Astrocyte of the spinal cord (primary cell): ENCODE measurements around the gene WNT7B.
A peak's percentile ranks its signal among the peaks of the same experiment; 100 is the strongest.

Experiments
- DNase-seq: peaks from one replicate; pipeline ENCODE4 v3.0.0; 2011; ENCODE audit warnings: low read depth, low spot score
- H3K4me3 ChIP-seq: 2 replicates; pipeline ENCODE4 v1.5.1; 2011; ENCODE audit warnings: low read depth, mild to moderate bottlenecking, low read length, moderate library complexity
- in situ Hi-C: cut with HindIII; loops from 2 replicates; pipeline ENCODE4 v1.10.0; 2017; ENCODE audit warnings: low sequenced_read_pairs
- TF ChIP-seq, protein P1 (sequence below): IDR thresholded peaks from 2 replicates; pipeline ENCODE4 v1.5.1; 2012; ENCODE audit warnings: low read depth, mild to moderate bottlenecking, low read length, inconsistent platforms

WNT7B gene

DNA sequence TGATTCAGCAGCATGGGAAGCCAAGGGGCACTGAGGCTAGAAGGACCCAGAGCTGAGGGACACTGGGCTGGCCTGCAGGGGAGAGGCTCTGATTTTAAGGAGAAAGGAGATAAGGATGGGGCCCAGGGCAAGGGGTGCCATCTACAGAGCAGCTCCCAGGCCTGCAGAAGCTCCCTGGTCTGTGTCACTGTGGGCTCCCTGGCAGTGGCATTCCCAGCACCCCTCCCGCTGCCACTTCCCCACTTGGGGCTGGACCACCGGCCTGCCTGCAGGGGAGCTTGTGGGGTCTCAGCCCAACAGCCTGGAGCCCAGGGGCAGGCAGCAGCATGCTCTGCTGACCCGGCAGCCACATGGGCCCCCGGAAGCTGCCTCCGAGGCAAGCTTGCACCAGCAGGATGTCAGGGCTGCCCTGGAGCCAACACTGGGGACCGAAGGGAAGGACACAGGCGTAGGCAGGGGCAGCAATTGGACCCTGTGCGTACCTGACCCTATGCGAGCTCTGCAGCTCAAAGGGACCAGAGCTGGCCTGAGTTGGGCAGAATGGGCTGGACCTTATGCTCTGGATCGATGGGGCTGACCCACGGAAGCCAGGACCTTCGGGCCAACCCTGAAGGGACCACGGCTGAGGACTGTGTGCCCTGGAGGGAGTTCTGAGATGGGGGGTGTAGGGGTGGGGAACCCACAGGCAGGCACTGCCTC, 35.4 kb upstream of the WNT7B start:
- in situ Hi-C loops: no loop called here
- H3K4me3 ChIP-seq: no peak overlapping the region
- TF ChIP-seq, protein P1, sequence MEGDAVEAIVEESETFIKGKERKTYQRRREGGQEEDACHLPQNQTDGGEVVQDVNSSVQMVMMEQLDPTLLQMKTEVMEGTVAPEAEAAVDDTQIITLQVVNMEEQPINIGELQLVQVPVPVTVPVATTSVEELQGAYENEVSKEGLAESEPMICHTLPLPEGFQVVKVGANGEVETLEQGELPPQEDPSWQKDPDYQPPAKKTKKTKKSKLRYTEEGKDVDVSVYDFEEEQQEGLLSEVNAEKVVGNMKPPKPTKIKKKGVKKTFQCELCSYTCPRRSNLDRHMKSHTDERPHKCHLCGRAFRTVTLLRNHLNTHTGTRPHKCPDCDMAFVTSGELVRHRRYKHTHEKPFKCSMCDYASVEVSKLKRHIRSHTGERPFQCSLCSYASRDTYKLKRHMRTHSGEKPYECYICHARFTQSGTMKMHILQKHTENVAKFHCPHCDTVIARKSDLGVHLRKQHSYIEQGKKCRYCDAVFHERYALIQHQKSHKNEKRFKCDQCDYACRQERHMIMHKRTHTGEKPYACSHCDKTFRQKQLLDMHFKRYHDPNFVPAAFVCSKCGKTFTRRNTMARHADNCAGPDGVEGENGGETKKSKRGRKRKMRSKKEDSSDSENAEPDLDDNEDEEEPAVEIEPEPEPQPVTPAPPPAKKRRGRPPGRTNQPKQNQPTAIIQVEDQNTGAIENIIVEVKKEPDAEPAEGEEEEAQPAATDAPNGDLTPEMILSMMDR: no peak
- DNase-seq: no peak

- in situ Hi-C loops: no loop called here
- DNase-seq: no peak
- no peak overlapping the region for H3K4me3 ChIP-seq
- TF ChIP-seq, protein P1: no peak
Observed at GRCh38 chr22:46011627-46012181, 34.7 kb upstream of the WNT7B start.

GRCh38 chr22:46010951-46011626, 34.1 kb upstream of the WNT7B start:
- H3K4me3 ChIP-seq: no peak overlapping the region
- in situ Hi-C loops: no loop called here
- DNase-seq: peak; percentile 49
- TF ChIP-seq, protein P1: no peak

DNA sequence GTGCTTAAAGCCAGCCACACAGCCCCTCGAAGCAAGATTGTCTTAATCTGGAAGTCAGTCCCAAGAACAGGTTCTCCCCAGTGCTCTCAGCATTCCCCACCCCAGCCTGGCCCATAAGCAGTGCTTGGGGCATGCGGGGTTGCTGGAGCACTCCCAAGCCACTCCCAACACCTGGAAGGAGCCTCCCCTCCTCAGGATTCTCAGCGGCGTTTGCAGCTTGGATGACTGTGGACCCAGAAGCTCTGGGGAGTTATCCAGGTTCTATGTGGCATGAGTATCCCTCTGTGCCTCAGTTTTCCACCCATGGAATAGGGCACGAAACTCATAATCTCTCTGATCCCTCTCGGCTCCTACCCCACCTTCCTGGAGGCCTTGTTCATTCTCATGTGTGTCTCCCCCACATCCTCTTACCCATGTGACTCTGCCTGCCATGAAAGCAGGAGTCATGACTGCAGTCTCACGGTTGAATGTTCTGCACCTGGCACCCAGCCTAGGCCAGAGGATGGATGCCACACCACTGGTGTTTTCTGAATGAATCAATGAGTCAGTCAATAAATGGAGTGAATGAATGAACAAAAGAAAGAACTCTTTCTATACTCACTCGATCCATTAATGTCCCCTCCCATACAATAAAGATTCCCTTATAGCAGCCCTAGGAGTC, 33.4 kb upstream of the WNT7B start:
- peak; percentile 72 for DNase-seq
- TF ChIP-seq, protein P1: no peak
- in situ Hi-C loops: no loop called here
- H3K4me3 ChIP-seq: no peak overlapping the region

- TF ChIP-seq, protein P1: no peak
- in situ Hi-C loops: no loop called here
- no peak overlapping the region for H3K4me3 ChIP-seq
- no peak for DNase-seq
Observed at GRCh38 chr22:46009730-46010129, 32.8 kb upstream of the WNT7B start.

- no peak for DNase-seq
- TF ChIP-seq, protein P1: no peak
- in situ Hi-C loops: no loop called here
- H3K4me3 ChIP-seq: no peak overlapping the region
Observed at GRCh38 chr22:46008836-46009596, 32.1 kb upstream of the WNT7B start.
